K562 (cell line): ENCODE data around the gene THAP4. TPM values are rescaled to one million over a fixed set of nuclear protein-coding genes. Genes with fewer than 3 reads are reported as not detected.

Experiments
- ARID2 ChIP-seq: fragments of 450-650 bp; IDR thresholded peaks from 2 replicates; pipeline ENCODE4 v1.6.1; 2017; ENCODE audit warnings: antibody characterized with exemption, mild to moderate bottlenecking
- CBFA2T3 ChIP-seq: fragments of 450-650 bp; IDR thresholded peaks from 2 replicates; pipeline ENCODE4 v1.6.1; 2017
- MYC ChIP-seq, 2 experiments: fragments of 250-450 bp in 1 of 2; sonication (Bioruptor Pico) in 1 of 2; IDR thresholded peaks; 2 replicates each; pipeline versions ENCODE4 v1.5.1 to v1.6.1; 2012 to 2021; ENCODE audit warnings: low read depth in 2 of 2, borderline replicate concordance in 1 of 2, improper control_type of control experiment in 1 of 2, low read length in 1 of 2, mild to moderate bottlenecking in 1 of 2, moderate library complexity in 1 of 2
- NELFE ChIP-seq: IDR thresholded peaks from 2 replicates; pipeline ENCODE4 v1.6.1; 2011; ENCODE audit warnings: mild to moderate bottlenecking; ENCODE audit not compliant: insufficient read depth, insufficient read length
- NFE2L1 ChIP-seq: fragments of 450-650 bp; IDR thresholded peaks from 2 replicates; pipeline ENCODE4 v1.6.1; 2016; ENCODE audit warnings: missing genetic modification characterization, low read depth, mild to moderate bottlenecking, missing compliant biosample characterization, moderate library complexity, borderline replicate concordance
- PCBP2 ChIP-seq: fragments of 200-400 bp; formaldehyde crosslinking; IDR thresholded peaks from 2 replicates; pipeline ENCODE4 v1.6.1; 2018; ENCODE audit warnings: low read length, low read depth, mild to moderate bottlenecking, moderate library complexity; ENCODE audit not compliant: poor library complexity, severe bottlenecking
- ZKSCAN8 ChIP-seq: fragments of 200-800 bp; sonication (Bioruptor generic); IDR thresholded peaks from 2 replicates; pipeline ENCODE4 v1.6.1; 2016; ENCODE audit warnings: missing genetic modification characterization, missing compliant biosample characterization
- ZNF217 ChIP-seq: sonication (generic); formaldehyde crosslinking; IDR thresholded peaks from 2 replicates; pipeline ENCODE4 v1.8.0; 2022; ENCODE audit warnings: mild to moderate bottlenecking, missing genetic modification reagents
- ZNF77 ChIP-seq: fragments of 250-450 bp; sonication (Bioruptor Pico); IDR thresholded peaks from 2 replicates; pipeline ENCODE4 v1.5.0; 2020
- polyA plus RNA-seq, 8 experiments: library from polyadenylated mRNA; depleted of rRNA in 4 of 8; stranded (reverse) in 5 of 8; unstranded in 3 of 8; fragments of >200 nt; fragmentation: Nextera tagmentation in 2 of 8; fragmentation: Illumina TruSeq in 1 of 8; extraction: Ambion mirVana in 2 of 8; extraction: Trizol in 1 of 8; gene quantifications; 2 replicates each; pipeline versions ENCODE4 v1.2.1 to v1.2.3, GENCODE V29; 2011 to 2014; ENCODE audit warnings: inconsistent platforms in 1 of 8, missing spikeins in 1 of 8
- total RNA-seq, 7 experiments: library from RNA; depleted of rRNA in 6 of 7; stranded (reverse); fragments of >200 nt in 6 of 7; fragmentation: Illumina TruSeq in 2 of 7; extraction: Trizol in 2 of 7; gene quantifications; 2 replicates each; pipeline versions ENCODE4 v1.2.1 to v1.2.3, GENCODE V29; 2011 to 2021; ENCODE audit warnings: low replicate concordance in 1 of 7
- TF ChIP-seq, protein P1 (sequence below), 2 experiments: fragments of 450-650 bp; IDR thresholded peaks; 2 replicates each; pipeline ENCODE4 v1.6.1; 2016; ENCODE audit warnings: mild to moderate bottlenecking in 2 of 2, borderline replicate concordance in 1 of 2, low read depth in 1 of 2, moderate library complexity in 1 of 2
- TF ChIP-seq, protein P2 (sequence below): fragments of 250-450 bp; sonication (Bioruptor Pico); IDR thresholded peaks from 2 replicates; pipeline ENCODE4 v1.4.0; 2020
- TF ChIP-seq, protein P3 (sequence below), 2 experiments: fragments of 450-650 bp; conservative IDR thresholded peaks; 2 replicates each; pipeline ENCODE4 v1.6.1; 2017; ENCODE audit warnings: mild to moderate bottlenecking in 2 of 2, moderate library complexity in 2 of 2
- TF ChIP-seq, protein P4 (sequence below): fragments of 250-450 bp; sonication (Bioruptor Pico); IDR thresholded peaks from 2 replicates; pipeline ENCODE4 v1.5.0; 2020; ENCODE audit warnings: mild to moderate bottlenecking

The THAP4 gene
- total and polyA plus RNA-seq, 9 of the 15 experiments (the other 6 are each of a cell fraction or from before 2014, with no cell fraction given): 8.6 to 60.9 (median 43.9) TPM

DNA sequence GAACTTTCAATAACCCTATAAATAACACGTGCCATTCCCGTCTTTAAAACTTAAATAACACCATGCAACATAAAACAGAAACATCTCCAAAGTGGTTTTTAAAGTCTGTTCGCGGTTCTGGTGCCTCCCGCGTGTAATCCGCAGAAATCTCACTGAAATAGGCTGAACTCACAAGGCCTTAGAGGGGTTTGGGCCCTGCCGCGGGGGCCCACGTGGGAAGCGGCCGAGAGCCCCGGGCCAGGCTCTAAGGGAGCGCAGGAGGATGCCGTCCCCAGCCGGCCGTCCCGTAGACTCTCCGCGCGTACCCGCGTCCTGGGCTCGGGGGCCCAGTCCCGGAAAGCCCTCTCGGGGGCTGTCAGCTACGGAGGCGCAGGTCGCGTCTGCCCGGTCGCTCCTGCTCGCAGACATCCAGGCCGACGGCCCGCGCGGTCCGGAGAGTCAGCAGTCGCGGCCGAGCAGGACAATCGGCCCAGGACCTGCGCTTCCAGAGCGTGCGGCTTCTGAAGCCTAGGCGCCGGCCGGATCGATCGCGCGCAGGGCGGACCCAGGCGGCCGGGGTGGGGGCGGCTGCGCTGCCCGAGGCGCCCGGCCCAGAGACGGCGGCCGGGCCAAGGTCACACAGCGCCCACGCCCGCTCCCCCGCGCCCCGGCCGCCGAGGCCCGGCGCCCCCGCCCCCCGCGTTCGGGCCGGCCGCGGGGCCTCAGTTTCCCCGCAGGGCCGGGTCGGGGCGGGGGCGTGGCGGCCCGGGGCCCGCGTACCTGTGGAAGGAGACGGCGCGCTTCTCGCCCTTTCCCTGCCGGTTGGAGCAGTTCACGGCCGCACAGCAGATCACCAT is 558 bp downstream of the THAP4 start (continued):
- TF ChIP-seq, protein P1, sequence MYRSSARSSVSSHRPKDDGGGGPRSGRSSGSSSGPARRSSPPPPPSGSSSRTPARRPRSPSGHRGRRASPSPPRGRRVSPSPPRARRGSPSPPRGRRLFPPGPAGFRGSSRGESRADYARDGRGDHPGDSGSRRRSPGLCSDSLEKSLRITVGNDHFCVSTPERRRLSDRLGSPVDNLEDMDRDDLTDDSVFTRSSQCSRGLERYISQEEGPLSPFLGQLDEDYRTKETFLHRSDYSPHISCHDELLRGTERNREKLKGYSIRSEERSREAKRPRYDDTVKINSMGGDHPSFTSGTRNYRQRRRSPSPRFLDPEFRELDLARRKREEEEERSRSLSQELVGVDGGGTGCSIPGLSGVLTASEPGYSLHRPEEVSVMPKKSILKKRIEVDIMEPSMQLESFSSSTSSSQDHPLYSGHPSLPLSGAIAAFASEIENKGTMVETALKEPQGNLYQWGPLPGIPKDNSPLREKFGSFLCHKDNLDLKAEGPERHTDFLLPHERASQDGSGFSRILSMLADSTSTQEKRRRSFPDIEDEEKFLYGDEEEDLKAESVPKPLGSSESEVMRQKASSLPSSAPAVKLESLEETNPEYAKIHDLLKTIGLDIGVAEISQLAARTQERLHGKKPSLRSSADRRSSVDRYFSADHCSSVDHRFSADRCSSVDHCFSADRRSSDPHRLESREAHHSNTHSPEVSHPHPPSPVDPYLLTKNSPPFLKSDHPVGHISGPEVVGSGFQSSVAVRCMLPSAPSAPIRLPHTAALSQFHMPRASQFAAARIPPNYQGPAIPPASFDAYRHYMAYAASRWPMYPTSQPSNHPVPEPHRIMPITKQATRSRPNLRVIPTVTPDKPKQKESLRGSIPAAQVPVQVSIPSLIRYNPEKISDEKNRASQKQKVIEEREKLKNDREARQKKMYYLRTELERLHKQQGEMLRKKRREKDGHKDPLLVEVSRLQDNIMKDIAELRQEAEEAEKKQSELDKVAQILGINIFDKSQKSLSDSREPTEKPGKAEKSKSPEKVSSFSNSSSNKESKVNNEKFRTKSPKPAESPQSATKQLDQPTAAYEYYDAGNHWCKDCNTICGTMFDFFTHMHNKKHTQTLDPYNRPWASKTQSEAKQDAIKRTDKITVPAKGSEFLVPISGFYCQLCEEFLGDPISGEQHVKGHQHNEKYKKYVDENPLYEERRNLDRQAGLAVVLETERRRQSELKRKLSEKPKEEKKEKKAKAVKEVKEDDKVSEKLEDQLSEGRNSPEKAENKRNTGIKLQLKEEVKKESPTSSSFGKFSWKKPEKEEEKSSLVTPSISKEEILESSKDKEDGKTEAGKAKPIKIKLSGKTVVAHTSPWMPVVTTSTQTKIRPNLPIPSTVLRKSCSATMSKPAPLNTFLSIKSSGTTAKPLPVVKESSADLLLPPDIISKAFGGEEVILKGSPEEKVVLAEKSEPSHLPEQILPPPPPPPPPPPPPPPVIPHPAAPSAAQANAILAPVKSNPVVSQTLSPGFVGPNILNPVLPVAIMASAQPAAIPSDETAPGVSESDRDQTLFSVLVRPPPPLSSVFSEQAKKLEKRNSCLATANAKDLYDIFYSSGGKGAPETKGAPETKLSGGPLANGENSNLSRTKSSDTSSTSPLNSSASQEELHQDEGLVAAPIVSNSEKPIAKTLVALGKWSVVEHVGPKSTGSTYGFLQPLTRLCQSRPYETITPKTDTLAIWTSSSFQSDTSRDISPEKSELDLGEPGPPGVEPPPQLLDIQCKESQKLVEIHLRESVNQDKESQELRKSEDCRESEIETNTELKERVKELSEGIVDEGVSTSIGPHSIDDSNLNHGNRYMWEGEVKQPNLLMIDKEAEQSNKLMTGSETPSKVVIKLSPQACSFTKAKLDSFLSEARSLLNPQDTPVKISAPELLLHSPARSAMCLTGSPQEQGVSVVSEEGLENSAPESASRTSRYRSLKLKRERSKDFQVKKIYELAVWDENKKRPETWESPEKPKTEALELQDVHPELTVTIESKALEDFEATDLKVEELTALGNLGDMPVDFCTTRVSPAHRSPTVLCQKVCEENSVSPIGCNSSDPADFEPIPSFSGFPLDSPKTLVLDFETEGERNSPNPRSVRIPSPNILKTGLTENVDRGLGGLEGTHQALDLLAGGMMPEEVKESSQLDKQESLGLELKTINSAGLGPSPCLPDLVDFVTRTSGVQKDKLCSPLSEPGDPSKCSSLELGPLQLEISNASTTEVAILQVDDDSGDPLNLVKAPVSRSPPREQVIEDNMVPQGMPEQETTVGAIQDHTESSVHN (IDR thresholded peaks at IDR 0.05; ENCODE audit: borderline replicate concordance in 1 of 2, low read depth in 1 of 2): no peak
- TF ChIP-seq ARID2 (no peak), ZNF77 (CRISPR knock-in tag) (no peak), ZNF217 (CRISPR knock-in tag) (no peak), PCBP2 (no peak), NELFE (no peak), MYC (IDR thresholded peaks at IDR 0.05; ENCODE audit: low read depth, low read length) (peak; percentile 56), MYC (CRISPR knock-in tag; IDR thresholded peaks at IDR 0.05; ENCODE audit: borderline replicate concordance, low read depth) (peak; percentile 68; the same call in 1 of the 2 replicates), ZKSCAN8 (no peak), NFE2L1 (tag) (no peak), CBFA2T3 (no peak)
- TF ChIP-seq, protein P2, sequence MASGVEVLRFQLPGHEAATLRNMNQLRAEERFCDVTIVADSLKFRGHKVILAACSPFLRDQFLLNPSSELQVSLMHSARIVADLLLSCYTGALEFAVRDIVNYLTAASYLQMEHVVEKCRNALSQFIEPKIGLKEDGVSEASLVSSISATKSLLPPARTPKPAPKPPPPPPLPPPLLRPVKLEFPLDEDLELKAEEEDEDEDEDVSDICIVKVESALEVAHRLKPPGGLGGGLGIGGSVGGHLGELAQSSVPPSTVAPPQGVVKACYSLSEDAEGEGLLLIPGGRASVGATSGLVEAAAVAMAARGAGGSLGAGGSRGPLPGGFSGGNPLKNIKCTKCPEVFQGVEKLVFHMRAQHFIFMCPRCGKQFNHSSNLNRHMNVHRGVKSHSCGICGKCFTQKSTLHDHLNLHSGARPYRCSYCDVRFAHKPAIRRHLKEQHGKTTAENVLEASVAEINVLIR (CRISPR knock-in tag): no peak
- TF ChIP-seq, protein P3, sequence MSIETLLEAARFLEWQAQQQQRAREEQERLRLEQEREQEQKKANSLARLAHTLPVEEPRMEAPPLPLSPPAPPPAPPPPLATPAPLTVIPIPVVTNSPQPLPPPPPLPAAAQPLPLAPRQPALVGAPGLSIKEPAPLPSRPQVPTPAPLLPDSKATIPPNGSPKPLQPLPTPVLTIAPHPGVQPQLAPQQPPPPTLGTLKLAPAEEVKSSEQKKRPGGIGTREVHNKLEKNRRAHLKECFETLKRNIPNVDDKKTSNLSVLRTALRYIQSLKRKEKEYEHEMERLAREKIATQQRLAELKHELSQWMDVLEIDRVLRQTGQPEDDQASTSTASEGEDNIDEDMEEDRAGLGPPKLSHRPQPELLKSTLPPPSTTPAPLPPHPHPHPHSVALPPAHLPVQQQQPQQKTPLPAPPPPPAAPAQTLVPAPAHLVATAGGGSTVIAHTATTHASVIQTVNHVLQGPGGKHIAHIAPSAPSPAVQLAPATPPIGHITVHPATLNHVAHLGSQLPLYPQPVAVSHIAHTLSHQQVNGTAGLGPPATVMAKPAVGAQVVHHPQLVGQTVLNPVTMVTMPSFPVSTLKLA (conservative IDR thresholded peaks at IDR 0.05): peak; percentile 65 to 68; a peak in 3 of 4 replicates
- TF ChIP-seq, protein P4, sequence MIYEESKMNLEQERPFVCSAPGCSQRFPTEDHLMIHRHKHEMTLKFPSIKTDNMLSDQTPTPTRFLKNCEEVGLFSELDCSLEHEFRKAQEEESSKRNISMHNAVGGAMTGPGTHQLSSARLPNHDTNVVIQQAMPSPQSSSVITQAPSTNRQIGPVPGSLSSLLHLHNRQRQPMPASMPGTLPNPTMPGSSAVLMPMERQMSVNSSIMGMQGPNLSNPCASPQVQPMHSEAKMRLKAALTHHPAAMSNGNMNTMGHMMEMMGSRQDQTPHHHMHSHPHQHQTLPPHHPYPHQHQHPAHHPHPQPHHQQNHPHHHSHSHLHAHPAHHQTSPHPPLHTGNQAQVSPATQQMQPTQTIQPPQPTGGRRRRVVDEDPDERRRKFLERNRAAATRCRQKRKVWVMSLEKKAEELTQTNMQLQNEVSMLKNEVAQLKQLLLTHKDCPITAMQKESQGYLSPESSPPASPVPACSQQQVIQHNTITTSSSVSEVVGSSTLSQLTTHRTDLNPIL (CRISPR knock-in tag): no peak
